Transverse colon (tissue), 4 donors: ENCODE results near the gene SLC39A9.

Experiments
- CTCF ChIP-seq, 5 experiments: fragments of 200-600 bp in 3 of 5; fragments of 450-650 bp in 2 of 5; sonication (generic) in 3 of 5; IDR thresholded peaks; 1 replicate in 2 of 5; 2 replicates in 3 of 5; pipeline ENCODE4 v1.5.1; 2016 to 2017; ENCODE audit warnings: antibody characterized with exemption in 5 of 5, inconsistent platforms in 3 of 5, mild to moderate bottlenecking in 2 of 5, moderate library complexity in 1 of 5
- EP300 ChIP-seq: sonication (generic); formaldehyde crosslinking; IDR thresholded peaks from one replicate; pipeline ENCODE4 v1.6.1; 2017; ENCODE audit warnings: antibody characterized with exemption, low read depth
- POLR2A ChIP-seq: fragments of 450-650 bp; IDR thresholded peaks from one replicate; pipeline ENCODE4 v1.6.1; 2016; ENCODE audit warnings: antibody characterized with exemption, mild to moderate bottlenecking, moderate library complexity
- POLR2AphosphoS5 ChIP-seq, 3 donors: sonication (generic); formaldehyde crosslinking; IDR thresholded peaks; one replicate each; pipeline ENCODE4 v1.6.1; 2016; ENCODE audit warnings: antibody characterized with exemption in 3 of 3

- TF ChIP-seq POLR2AphosphoS5 (IDR thresholded peaks at IDR 0.05) (no peak), CTCF (IDR thresholded peaks at IDR 0.05) (no peak), POLR2A (no peak), EP300 (no peak)
Measured at GRCh38 chr14:69400154-69400553, 1.7 kb downstream of the SLC39A9 start.
